ENCODE results near the gene RNLS.

The RNLS gene

GRCh38 chr10:88526501-88527105 lies 56.5 kb downstream of the RNLS start:
- TF ChIP-seq CTCF (IDR thresholded peaks at IDR 0.05; ENCODE audit: borderline replicate concordance, insufficient read depth, low read depth, low read length) = no peak
- H3K4me3 ChIP-seq (ENCODE audit: low read depth, low read length) = no peak overlapping the region

- TF ChIP-seq CTCF (IDR thresholded peaks at IDR 0.05; ENCODE audit: borderline replicate concordance, insufficient read depth, low read depth, low read length) = no peak
- no peak overlapping the region for H3K4me3 ChIP-seq (ENCODE audit: low read depth, low read length)
Observed at GRCh38 chr10:88525371-88526069, 57.6 kb downstream of the RNLS start.

GRCh38 chr10:88523739-88524400 lies 59.2 kb downstream of the RNLS start:
- H3K4me3 ChIP-seq (ENCODE audit: low read depth, low read length) = no peak overlapping the region
- no peak for TF ChIP-seq CTCF (IDR thresholded peaks at IDR 0.05; ENCODE audit: borderline replicate concordance, insufficient read depth, low read depth, low read length)

GRCh38 chr10:88522715-88523114 lies 60.4 kb downstream of the RNLS start:
- no peak overlapping the region for H3K4me3 ChIP-seq (ENCODE audit: low read depth, low read length)
- no peak for TF ChIP-seq CTCF (IDR thresholded peaks at IDR 0.05; ENCODE audit: borderline replicate concordance, insufficient read depth, low read depth, low read length)

GRCh38 chr10:88521791-88522190 lies 61.3 kb downstream of the RNLS start:
- no peak overlapping the region for H3K4me3 ChIP-seq (ENCODE audit: low read depth, low read length)
- no peak for TF ChIP-seq CTCF (IDR thresholded peaks at IDR 0.05; ENCODE audit: borderline replicate concordance, insufficient read depth, low read depth, low read length)

GRCh38 chr10:88515235-88515634 lies 67.9 kb downstream of the RNLS start:
- H3K4me3 ChIP-seq (ENCODE audit: low read depth, low read length) = no peak overlapping the region
- no peak for TF ChIP-seq CTCF (IDR thresholded peaks at IDR 0.05; ENCODE audit: borderline replicate concordance, insufficient read depth, low read depth, low read length)
